ENCODE results near the gene SLCO2B1.

SLCO2B1 gene

DNA sequence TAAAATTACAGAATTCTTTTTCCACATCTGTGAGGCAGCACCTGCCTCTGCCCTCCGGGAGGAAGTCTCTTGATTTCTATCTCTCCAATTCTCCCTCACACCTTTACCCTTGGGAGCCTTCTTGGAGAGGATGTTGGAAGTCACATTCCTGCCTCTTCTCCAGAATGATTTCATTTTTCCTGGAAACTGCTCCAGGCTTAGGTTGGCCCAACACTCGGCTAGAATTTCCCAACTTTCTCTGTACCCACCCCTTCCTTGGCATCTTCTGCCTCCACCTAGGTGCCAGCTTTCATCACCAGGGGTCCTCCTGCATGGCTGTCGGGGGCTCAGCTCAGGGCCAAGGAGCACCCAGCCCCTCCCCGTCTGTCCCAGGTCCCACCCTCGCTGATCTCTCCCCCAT lies 43.2 kb downstream of the SLCO2B1 start:
- TF ChIP-seq, protein P1, sequence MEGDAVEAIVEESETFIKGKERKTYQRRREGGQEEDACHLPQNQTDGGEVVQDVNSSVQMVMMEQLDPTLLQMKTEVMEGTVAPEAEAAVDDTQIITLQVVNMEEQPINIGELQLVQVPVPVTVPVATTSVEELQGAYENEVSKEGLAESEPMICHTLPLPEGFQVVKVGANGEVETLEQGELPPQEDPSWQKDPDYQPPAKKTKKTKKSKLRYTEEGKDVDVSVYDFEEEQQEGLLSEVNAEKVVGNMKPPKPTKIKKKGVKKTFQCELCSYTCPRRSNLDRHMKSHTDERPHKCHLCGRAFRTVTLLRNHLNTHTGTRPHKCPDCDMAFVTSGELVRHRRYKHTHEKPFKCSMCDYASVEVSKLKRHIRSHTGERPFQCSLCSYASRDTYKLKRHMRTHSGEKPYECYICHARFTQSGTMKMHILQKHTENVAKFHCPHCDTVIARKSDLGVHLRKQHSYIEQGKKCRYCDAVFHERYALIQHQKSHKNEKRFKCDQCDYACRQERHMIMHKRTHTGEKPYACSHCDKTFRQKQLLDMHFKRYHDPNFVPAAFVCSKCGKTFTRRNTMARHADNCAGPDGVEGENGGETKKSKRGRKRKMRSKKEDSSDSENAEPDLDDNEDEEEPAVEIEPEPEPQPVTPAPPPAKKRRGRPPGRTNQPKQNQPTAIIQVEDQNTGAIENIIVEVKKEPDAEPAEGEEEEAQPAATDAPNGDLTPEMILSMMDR (IDR thresholded peaks at IDR 0.05; ENCODE audit: low read depth, low read length), result no peak
- DNase-seq (ENCODE audit: extremely low read depth, low read depth), result no peak

DNA sequence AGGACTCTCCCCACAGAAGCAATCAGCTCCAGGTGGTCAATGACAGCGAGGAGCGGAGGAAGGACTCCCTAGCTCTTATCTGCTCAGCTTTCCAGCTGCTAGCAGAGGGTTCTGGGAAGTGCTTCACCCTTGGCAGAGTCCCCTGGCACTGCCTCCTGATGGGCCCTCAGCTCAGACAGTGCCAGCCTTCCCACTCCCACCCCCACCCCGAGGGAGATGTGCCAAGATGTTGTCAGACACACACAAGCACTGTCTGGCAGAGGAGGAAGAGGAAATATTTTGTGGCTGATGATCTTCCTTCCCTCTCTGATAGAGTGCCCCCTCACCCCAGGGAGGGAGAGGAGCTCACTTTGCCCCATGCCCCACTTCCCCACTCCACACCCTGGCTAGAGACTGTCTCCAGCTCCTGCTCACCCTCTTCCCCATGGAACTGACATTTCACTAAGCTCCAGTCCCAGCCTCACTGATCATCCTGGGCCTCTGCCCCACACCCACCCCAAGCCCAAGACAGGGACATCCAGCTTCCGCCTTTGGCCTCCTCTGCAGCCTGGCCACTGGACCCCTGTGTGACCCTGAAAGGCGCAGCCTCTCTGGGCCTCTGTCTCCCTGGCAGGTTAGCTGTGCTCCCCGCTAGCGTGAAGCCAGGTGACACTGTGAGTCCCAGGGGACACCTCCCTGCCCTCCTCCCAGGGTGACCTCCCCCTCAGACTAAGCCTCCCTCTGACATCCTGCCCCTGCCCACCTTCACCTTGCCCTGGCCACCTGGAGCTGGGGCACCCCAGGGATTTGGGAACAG lies 44.5 kb downstream of the SLCO2B1 start:
- DNase-seq (ENCODE audit: extremely low read depth, low read depth), result no peak
- TF ChIP-seq, protein P1 (IDR thresholded peaks at IDR 0.05; ENCODE audit: low read depth, low read length), result no peak

DNA sequence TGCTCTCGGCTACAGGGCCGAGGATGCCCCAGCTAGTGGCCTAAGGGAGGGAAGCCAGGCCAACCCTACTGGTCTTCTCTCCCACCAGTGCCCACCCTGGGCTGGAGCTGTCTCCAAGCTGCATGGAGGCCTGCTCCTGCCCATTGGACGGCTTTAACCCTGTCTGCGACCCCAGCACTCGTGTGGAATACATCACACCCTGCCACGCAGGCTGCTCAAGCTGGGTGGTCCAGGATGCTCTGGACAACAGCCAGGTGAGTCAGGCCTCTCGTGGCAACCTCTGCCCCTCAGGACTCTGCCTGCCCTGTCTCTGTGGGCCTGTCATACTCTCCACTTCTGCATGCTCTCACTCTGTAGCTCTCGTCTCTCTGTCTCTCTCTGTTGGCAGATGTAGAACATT lies 45.5 kb downstream of the SLCO2B1 start:
- no peak for DNase-seq (ENCODE audit: extremely low read depth, low read depth)

DNA sequence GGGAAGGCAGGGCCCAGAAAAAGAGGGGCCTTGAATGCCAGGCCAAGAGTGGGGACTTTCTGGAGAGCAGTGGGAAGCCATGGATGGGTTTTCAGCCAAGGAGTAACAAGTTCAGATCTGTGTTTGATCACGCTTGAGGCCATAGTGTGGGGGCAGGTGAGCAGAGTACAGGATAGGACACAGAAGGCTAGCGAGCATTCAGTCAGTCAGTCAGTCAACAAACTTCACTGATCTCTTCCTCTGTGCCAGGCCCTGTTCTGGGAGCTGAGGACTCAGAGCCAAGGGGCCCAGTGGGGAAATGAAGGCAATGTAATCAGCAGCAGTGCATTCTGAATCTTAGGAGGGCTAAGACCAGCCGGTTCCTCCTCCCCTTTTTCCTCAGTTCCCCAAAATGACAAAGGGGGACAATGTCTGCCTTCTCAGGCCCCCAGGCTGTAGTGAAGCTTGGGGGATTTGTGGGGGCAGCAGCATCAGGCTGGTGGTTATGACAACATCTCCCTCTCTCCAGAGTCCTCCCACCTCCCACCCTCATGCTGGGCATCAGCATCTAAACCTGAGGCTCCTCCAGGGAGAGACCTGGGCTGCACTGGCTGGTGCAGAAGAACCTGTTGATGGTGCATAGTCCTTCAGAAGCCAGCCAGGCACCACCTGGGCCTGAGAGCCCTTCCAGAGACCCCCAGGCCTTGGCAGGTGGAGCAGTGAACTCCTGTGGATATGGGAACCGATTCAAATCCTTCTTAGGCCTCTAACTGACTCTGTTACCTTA lies 46.8 kb downstream of the SLCO2B1 start:
- DNase-seq (ENCODE audit: extremely low read depth, low read depth), result no peak

More for the DNA sequence above, 45.5 kb downstream of the SLCO2B1 start:
- TF ChIP-seq, protein P1 (IDR thresholded peaks at IDR 0.05; ENCODE audit: low read depth, low read length), result no peak

DNA sequence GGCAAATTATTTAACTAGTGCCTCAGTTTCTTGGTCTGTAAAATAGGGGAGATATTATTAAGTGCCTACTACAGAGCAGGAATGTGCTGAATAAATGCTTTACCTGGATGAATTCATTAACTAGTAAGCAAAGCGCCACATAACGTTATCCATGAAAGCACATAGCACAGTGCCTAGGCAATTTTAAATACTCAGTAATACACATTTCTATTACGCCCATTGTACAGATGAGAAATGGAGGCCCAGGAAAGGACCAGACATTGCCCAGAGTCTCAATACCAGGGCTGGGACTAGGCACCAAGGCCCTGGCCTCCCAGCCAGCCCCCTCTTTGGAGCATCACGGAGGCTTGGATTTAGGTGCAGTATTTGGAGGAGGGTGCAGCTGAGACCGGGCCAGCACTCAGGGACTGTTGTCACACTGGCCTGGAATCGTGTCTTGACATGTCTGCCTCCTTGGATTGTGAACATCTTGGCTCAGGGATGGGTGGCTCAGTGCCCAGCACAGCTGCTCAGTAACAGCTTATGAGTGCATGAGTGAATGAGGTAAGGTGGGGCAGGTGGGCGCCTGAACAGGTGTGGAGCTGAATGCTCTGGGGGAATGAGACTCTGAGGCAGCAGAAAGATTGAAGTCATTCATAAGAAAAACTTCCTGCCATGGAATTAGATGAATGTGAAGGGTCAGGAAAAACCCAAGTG lies 47.5 kb downstream of the SLCO2B1 start:
- TF ChIP-seq, protein P1 (IDR thresholded peaks at IDR 0.05; ENCODE audit: low read depth, low read length), result no peak
- no peak for DNase-seq (ENCODE audit: extremely low read depth, low read depth)

More for the DNA sequence above, 46.8 kb downstream of the SLCO2B1 start:
- TF ChIP-seq, protein P1 (IDR thresholded peaks at IDR 0.05; ENCODE audit: low read depth, low read length), result no peak

DNA sequence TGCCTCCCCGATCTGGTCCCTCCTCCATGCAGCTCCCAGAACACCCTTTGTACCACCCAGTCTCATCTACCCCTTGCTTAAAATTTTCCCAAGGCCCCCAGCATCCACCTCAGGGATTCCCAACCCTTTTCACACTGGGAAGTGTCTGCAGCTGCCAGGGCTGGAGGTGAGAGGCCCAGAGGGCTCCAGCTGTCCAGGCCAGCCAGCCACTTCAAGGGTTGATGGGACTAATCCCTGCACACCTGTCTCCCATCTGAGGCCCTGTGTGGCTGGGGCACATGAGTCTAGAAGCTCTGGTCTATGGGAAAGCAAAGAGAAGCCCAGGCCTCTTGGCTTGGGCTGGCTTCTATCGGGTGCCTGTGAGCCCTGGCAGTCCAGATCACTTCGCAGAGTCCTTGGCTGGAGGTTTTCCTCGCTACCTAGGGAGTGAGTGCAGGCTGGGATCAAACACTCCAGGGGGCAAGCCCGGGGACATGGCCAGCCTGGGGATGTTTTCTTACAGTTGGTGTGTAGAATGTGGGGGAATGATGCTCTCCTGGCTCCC lies 48.6 kb downstream of the SLCO2B1 start:
- no peak for DNase-seq (ENCODE audit: extremely low read depth, low read depth)
- TF ChIP-seq, protein P1 (IDR thresholded peaks at IDR 0.05; ENCODE audit: low read depth, low read length), result no peak

All from AG09319 (cell line).